ENCODE results near the gene NSUN7.

DNA sequence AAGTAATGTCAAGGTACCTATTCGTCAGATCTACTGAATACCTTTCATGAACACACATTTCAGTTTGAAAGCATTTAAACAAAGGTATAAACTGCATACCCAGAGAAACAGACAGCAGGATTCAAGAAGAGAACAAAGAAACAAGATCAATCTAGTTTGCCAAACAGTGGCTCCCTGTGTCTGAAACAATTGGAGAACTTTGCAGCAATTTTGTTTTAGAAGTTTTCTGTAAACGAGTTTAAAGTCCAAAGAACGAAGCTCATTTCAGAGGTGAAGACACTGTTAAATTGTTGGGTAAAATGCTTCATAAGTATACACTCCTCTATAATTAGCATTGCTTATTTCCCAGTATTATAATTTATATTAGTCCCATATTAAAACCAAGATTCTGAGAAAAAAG, 21.4 kb upstream of the NSUN7 start:
- TF ChIP-seq EZH2phosphoT487 (IDR thresholded peaks at IDR 0.05; ENCODE audit: low read depth) (no peak), CTCF (IDR thresholded peaks at IDR 0.05; ENCODE audit: low read depth, low read length) (no peak)

Data from OCI-LY3 (cell line).